Natural killer cell treated with Interleukin-12 subunit alpha and Interleukin-12 subunit beta and Interleukin-15 and Interleukin-18, amount 100 ng/mL, for 72 hours (primary cell): Measurements from ENCODE around the gene SPTBN1. TPM values are rescaled to one million over a fixed set of nuclear protein-coding genes. Genes with fewer than 3 reads are reported as not detected.

ENCODE experiments used
- ATAC-seq, 2 donors: fragments of 150-1000 bp; cut with Tn5 transposase in 1 of 2; sonication (Bioruptor Pico), chemical (Tn5 transposase) in 1 of 2; 2 replicates each; pipeline ENCODE4 v1.10.0; 2021
- DNase-seq: peaks from one replicate; pipeline ENCODE4 v3.0.0; 2022; ENCODE audit warnings: low spot score
- H3K27ac Mint-ChIP-seq, 2 donors: 1 replicate in 1 of 2; 2 replicates in 1 of 2; pipeline ENCODE4 v1.8.0; 2022; ENCODE audit warnings: mixed read lengths in 2 of 2, mild to moderate bottlenecking in 1 of 2, moderate library complexity in 1 of 2
- H3K27me3 Mint-ChIP-seq, 2 donors: 1 replicate in 1 of 2; 2 replicates in 1 of 2; pipeline ENCODE4 v1.8.0; 2022; ENCODE audit warnings: mixed read lengths in 2 of 2
- H3K36me3 Mint-ChIP-seq: one replicate; pipeline ENCODE4 v1.8.0; 2022; ENCODE audit warnings: mixed read lengths
- H3K4me1 Mint-ChIP-seq, 2 donors: 1 replicate in 1 of 2; 2 replicates in 1 of 2; pipeline ENCODE4 v1.8.0; 2022; ENCODE audit warnings: low read depth in 2 of 2, mixed read lengths in 2 of 2, mild to moderate bottlenecking in 1 of 2
- H3K4me3 Mint-ChIP-seq: one replicate; pipeline ENCODE4 v1.8.0; 2022; ENCODE audit warnings: mixed read lengths
- H3K9me3 Mint-ChIP-seq: 2 replicates; pipeline ENCODE4 v1.8.0; 2022; ENCODE audit warnings: mixed read lengths
- total RNA-seq, 2 donors: library from RNA; stranded (reverse); gene quantifications; one replicate each; pipeline ENCODE4 v1.2.3, GENCODE V29; 2022

SPTBN1 gene
- total RNA-seq, 2 donors from 2014 or later, result 39.1 to 41.8 TPM

GRCh38 chr2:54469484-54470053, 13.4 kb downstream of the SPTBN1 start:
- no peaks in the 10 kb centered on the region for H3K36me3 Mint-ChIP-seq
- no peak overlapping the region for H3K4me3 Mint-ChIP-seq
- H3K9me3 Mint-ChIP-seq, result no peaks in the 10 kb centered on the region
- no peak for ATAC-seq
- DNase-seq, result no peak
- H3K4me1 Mint-ChIP-seq, result no peaks in the 10 kb centered on the region
- H3K27ac Mint-ChIP-seq, result no peak overlapping the region
- H3K27me3 Mint-ChIP-seq, result peaks cover 6 to 8% of the 10 kb centered on the region in 2 donors

- no peaks in the 10 kb centered on the region for H3K9me3 Mint-ChIP-seq
- H3K4me1 Mint-ChIP-seq, result no peaks in the 10 kb centered on the region
- DNase-seq (no peak), ATAC-seq (no peak)
- H3K4me3 Mint-ChIP-seq, result no peak overlapping the region
- H3K36me3 Mint-ChIP-seq, result no peaks in the 10 kb centered on the region
- peaks cover 6 to 8% of the 10 kb centered on the region in 2 donors for H3K27me3 Mint-ChIP-seq
- H3K27ac Mint-ChIP-seq, result no peak overlapping the region
Measured at GRCh38 chr2:54470266-54470938, 14.3 kb downstream of the SPTBN1 start.

- no peak overlapping the region for H3K4me3 Mint-ChIP-seq
- ATAC-seq (no peak), DNase-seq (no peak)
- no peak overlapping the region for H3K27ac Mint-ChIP-seq
- no peaks in the 10 kb centered on the region for H3K36me3 Mint-ChIP-seq
- H3K4me1 Mint-ChIP-seq, result no peaks in the 10 kb centered on the region
- H3K9me3 Mint-ChIP-seq, result no peaks in the 10 kb centered on the region
- peaks cover 6 to 8% of the 10 kb centered on the region in 2 donors for H3K27me3 Mint-ChIP-seq
Measured at GRCh38 chr2:54471221-54471711, 15.1 kb downstream of the SPTBN1 start.

- no peak for ATAC-seq
- Mint-ChIP-seq H3K4me3 (no peak overlapping the region), H3K27me3 (peaks cover 0 to 2% of the 10 kb centered on the region in 2 donors), H3K27ac (no peak overlapping the region), H3K4me1 (peaks cover 0 to 7% of the 10 kb centered on the region in 2 donors), H3K36me3 (no peaks in the 10 kb centered on the region), H3K9me3 (no peaks in the 10 kb centered on the region)
- no peak for DNase-seq
Measured at GRCh38 chr2:54473851-54474250, 17.7 kb downstream of the SPTBN1 start.

- H3K4me3 Mint-ChIP-seq, result no peak overlapping the region
- no peaks in the 10 kb centered on the region for H3K27me3 Mint-ChIP-seq
- H3K27ac Mint-ChIP-seq, result no peak overlapping the region
- no peaks in the 10 kb centered on the region for H3K36me3 Mint-ChIP-seq
- DNase-seq (no peak), ATAC-seq (no peak)
- peaks cover 0 to 7% of the 10 kb centered on the region in 2 donors for H3K4me1 Mint-ChIP-seq
- no peaks in the 10 kb centered on the region for H3K9me3 Mint-ChIP-seq
Measured at GRCh38 chr2:54475285-54475684, 19.2 kb downstream of the SPTBN1 start.

GRCh38 chr2:54475919-54476318, 19.8 kb downstream of the SPTBN1 start:
- H3K36me3 Mint-ChIP-seq, result no peaks in the 10 kb centered on the region
- H3K27ac Mint-ChIP-seq, result no peak overlapping the region
- no peaks in the 10 kb centered on the region for H3K27me3 Mint-ChIP-seq
- ATAC-seq (no peak), DNase-seq (no peak)
- no peaks in the 10 kb centered on the region for H3K9me3 Mint-ChIP-seq
- peaks cover 0 to 7% of the 10 kb centered on the region in 2 donors for H3K4me1 Mint-ChIP-seq
- H3K4me3 Mint-ChIP-seq, result no peak overlapping the region

- Mint-ChIP-seq H3K4me3 (no peak overlapping the region), H3K9me3 (no peaks in the 10 kb centered on the region), H3K27ac (no peak overlapping the region), H3K36me3 (no peaks in the 10 kb centered on the region), H3K27me3 (no peaks in the 10 kb centered on the region), H3K4me1 (peaks cover 0 to 7% of the 10 kb centered on the region in 2 donors)
- DNase-seq, result no peak
- ATAC-seq, result no peak
Measured at GRCh38 chr2:54476852-54477251, 20.7 kb downstream of the SPTBN1 start.

GRCh38 chr2:54477896-54478295, 21.8 kb downstream of the SPTBN1 start:
- Mint-ChIP-seq H3K27me3 (no peaks in the 10 kb centered on the region), H3K4me3 (no peak overlapping the region), H3K27ac (no peak overlapping the region), H3K36me3 (no peaks in the 10 kb centered on the region), H3K4me1 (peaks cover 0 to 7% of the 10 kb centered on the region in 2 donors), H3K9me3 (no peaks in the 10 kb centered on the region)
- no peak for ATAC-seq
- no peak for DNase-seq

- Mint-ChIP-seq H3K4me1 (peaks cover 0 to 7% of the 10 kb centered on the region in 2 donors), H3K36me3 (no peaks in the 10 kb centered on the region), H3K4me3 (no peak overlapping the region), H3K27me3 (no peaks in the 10 kb centered on the region), H3K27ac (peak overlapping the region in 1 of 2 donors; percentile 31), H3K9me3 (no peaks in the 10 kb centered on the region)
- ATAC-seq (no peak), DNase-seq (no peak)
Measured at GRCh38 chr2:54478899-54479298, 22.8 kb downstream of the SPTBN1 start.

- Mint-ChIP-seq H3K27ac (peak overlapping the region in 1 of 2 donors; percentile 31), H3K4me3 (no peak overlapping the region), H3K27me3 (no peaks in the 10 kb centered on the region), H3K9me3 (no peaks in the 10 kb centered on the region), H3K4me1 (peaks cover 0 to 7% of the 10 kb centered on the region in 2 donors), H3K36me3 (no peaks in the 10 kb centered on the region)
- ATAC-seq (peak; percentile 72 to 81), DNase-seq (no peak)
Measured at GRCh38 chr2:54479424-54479823, 23.3 kb downstream of the SPTBN1 start.

GRCh38 chr2:54480025-54480424, 23.9 kb downstream of the SPTBN1 start:
- Mint-ChIP-seq H3K27me3 (peaks cover 0 to 4% of the 10 kb centered on the region in 2 donors), H3K36me3 (no peaks in the 10 kb centered on the region), H3K27ac (no peak overlapping the region), H3K9me3 (no peaks in the 10 kb centered on the region), H3K4me1 (peaks cover 0 to 7% of the 10 kb centered on the region in 2 donors), H3K4me3 (no peak overlapping the region)
- DNase-seq, result no peak
- ATAC-seq, result no peak

- peaks cover 0 to 4% of the 10 kb centered on the region in 2 donors for H3K27me3 Mint-ChIP-seq
- no peak for ATAC-seq
Measured at GRCh38 chr2:54481686-54482085, 25.6 kb downstream of the SPTBN1 start.

GRCh38 chr2:54482715-54483114, 26.6 kb downstream of the SPTBN1 start:
- Mint-ChIP-seq H3K36me3 (no peaks in the 10 kb centered on the region), H3K4me1 (peaks cover 0 to 5% of the 10 kb centered on the region in 2 donors), H3K27ac (no peak overlapping the region), H3K9me3 (no peaks in the 10 kb centered on the region), H3K4me3 (no peak overlapping the region), H3K27me3 (peaks cover 0 to 4% of the 10 kb centered on the region in 2 donors)
- no peak for DNase-seq
- no peak for ATAC-seq

More at GRCh38 chr2:54481686-54482085, 25.6 kb downstream of the SPTBN1 start:
- H3K4me1 Mint-ChIP-seq, result peaks cover 0 to 7% of the 10 kb centered on the region in 2 donors
- no peak overlapping the region for H3K4me3 Mint-ChIP-seq
- H3K9me3 Mint-ChIP-seq, result no peaks in the 10 kb centered on the region
- DNase-seq, result no peak
- no peak overlapping the region for H3K27ac Mint-ChIP-seq
- H3K36me3 Mint-ChIP-seq, result no peaks in the 10 kb centered on the region

GRCh38 chr2:54483426-54483825, 27.3 kb downstream of the SPTBN1 start:
- ATAC-seq, result no peak
- H3K36me3 Mint-ChIP-seq, result no peaks in the 10 kb centered on the region
- H3K27me3 Mint-ChIP-seq, result peaks cover 4 to 6% of the 10 kb centered on the region in 2 donors
- no peak overlapping the region for H3K27ac Mint-ChIP-seq
- no peaks in the 10 kb centered on the region for H3K4me1 Mint-ChIP-seq
- DNase-seq, result no peak
- no peaks in the 10 kb centered on the region for H3K9me3 Mint-ChIP-seq
- no peak overlapping the region for H3K4me3 Mint-ChIP-seq
